Measurements from ENCODE around the gene ZNF792.
"Not testable (repeated sequence)": the region's sequence is repeated elsewhere in the genome, so short reads cannot be mapped to it uniquely, and the experiment has no call there.

Gene ZNF792

GRCh38 chr19:35008891-35009341 is 44.9 kb upstream of the ZNF792 start:
- DNase-seq (ENCODE audit: low spot score): no peak
- in situ Hi-C loops (cut with MboI; ENCODE audit: low pct_unique_long_range_greater_than_20kb, low sequenced_read_pairs, unreplicated experiment): no loop called here
- TF ChIP-seq, protein P1, sequence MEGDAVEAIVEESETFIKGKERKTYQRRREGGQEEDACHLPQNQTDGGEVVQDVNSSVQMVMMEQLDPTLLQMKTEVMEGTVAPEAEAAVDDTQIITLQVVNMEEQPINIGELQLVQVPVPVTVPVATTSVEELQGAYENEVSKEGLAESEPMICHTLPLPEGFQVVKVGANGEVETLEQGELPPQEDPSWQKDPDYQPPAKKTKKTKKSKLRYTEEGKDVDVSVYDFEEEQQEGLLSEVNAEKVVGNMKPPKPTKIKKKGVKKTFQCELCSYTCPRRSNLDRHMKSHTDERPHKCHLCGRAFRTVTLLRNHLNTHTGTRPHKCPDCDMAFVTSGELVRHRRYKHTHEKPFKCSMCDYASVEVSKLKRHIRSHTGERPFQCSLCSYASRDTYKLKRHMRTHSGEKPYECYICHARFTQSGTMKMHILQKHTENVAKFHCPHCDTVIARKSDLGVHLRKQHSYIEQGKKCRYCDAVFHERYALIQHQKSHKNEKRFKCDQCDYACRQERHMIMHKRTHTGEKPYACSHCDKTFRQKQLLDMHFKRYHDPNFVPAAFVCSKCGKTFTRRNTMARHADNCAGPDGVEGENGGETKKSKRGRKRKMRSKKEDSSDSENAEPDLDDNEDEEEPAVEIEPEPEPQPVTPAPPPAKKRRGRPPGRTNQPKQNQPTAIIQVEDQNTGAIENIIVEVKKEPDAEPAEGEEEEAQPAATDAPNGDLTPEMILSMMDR (IDR thresholded peaks at IDR 0.05; ENCODE audit: extremely low read depth, insufficient read depth, missing control alignments): no peak

DNA sequence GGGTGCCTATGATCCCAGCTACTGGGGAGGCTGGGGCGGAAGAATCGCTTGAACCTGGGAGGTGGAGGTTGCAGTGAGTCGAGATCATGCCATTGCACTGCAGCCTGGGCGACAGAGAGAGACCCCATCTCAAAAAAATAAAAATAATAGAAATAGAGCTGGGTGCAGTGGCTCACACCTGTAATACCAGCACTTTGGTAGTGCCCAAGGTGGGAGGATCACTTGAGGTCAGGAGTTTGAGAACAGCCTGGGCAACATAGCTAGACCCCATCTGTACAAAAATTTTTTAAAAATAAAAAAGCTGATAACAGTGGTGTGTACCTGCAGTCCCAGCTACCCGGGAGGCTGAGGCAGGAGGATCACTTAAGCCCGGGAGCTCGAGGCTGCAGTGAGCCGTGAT is 43.4 kb upstream of the ZNF792 start:
- DNase-seq (ENCODE audit: low spot score); in situ Hi-C loops (cut with MboI; ENCODE audit: low pct_unique_long_range_greater_than_20kb, low sequenced_read_pairs, unreplicated experiment): not testable (repeated sequence)

DNA sequence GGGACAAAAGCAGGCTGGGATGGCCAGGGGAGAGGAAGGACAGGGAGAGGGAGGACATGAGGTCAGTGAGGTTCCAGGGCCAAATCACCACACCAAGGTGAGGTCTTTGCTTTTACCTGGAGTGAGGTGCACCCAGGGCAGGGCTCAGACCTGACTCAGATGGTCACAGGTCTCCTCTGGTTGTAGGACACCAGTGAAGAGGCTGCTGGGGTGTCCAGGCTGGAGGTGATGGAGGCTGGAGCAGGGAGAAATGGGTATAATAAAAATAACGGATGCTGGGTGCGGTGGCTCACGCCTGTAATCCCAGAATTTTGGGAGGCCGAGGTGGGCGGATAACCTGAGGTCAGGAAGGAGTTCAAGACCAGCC is 43.0 kb upstream of the ZNF792 start:
- TF ChIP-seq, protein P1 (IDR thresholded peaks at IDR 0.05; ENCODE audit: extremely low read depth, insufficient read depth, missing control alignments): no peak
- in situ Hi-C loops (cut with MboI; ENCODE audit: low pct_unique_long_range_greater_than_20kb, low sequenced_read_pairs, unreplicated experiment): no loop called here
- no peak for DNase-seq (ENCODE audit: low spot score)

DNA sequence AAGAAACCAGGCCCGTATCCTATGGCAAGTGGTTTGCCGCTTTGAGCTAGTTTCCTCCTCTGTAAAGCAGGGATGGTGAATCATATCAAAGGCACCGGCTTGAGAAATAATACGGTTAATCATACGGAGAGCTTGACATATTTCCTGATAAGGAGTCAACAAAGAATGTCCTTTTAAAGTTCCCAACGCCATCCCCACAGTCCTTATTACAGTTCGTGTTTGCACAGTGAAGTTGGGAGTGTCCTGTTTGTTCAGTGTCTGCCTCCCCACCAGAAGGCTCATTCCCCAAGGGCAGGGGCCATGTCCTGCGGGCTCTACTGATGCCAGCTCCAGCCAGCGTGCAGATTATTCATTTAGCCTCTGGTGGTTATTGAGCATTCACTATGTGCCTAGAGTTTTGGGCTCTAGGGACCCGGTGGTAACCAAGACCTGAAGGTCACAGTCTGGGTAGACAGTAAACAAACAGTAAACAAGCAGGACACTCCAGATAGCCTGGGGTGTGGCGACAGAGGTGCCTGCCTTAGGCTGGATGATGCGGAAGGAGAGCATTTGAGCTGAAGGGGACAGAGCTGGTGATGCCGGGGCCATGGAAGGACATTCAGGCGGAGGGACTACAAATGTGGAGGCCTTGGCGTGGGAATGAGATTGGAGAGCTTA is 42.4 kb upstream of the ZNF792 start:
- DNase-seq (ENCODE audit: low spot score): no peak
- TF ChIP-seq, protein P1 (IDR thresholded peaks at IDR 0.05; ENCODE audit: extremely low read depth, insufficient read depth, missing control alignments): no peak
- in situ Hi-C loops (cut with MboI; ENCODE audit: low pct_unique_long_range_greater_than_20kb, low sequenced_read_pairs, unreplicated experiment): no loop called here

DNA sequence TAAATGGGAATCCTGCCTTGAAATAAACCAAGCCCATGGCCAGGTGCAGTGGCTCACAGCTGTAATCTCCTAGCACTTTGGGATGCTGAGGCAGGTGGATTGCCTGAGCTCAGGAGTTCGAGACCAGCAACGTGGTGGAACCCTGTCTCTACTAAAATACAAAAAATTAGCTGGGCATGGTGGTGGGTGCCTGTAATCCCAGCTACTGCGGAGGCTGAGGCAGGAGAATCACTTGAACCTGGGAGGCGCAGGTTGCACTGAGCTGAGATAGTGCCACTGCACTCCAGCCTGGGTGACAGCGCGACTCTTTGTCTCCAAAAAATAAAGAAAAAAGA is 41.9 kb upstream of the ZNF792 start:
- in situ Hi-C loops (cut with MboI; ENCODE audit: low pct_unique_long_range_greater_than_20kb, low sequenced_read_pairs, unreplicated experiment); DNase-seq (ENCODE audit: low spot score): not testable (repeated sequence)

DNA sequence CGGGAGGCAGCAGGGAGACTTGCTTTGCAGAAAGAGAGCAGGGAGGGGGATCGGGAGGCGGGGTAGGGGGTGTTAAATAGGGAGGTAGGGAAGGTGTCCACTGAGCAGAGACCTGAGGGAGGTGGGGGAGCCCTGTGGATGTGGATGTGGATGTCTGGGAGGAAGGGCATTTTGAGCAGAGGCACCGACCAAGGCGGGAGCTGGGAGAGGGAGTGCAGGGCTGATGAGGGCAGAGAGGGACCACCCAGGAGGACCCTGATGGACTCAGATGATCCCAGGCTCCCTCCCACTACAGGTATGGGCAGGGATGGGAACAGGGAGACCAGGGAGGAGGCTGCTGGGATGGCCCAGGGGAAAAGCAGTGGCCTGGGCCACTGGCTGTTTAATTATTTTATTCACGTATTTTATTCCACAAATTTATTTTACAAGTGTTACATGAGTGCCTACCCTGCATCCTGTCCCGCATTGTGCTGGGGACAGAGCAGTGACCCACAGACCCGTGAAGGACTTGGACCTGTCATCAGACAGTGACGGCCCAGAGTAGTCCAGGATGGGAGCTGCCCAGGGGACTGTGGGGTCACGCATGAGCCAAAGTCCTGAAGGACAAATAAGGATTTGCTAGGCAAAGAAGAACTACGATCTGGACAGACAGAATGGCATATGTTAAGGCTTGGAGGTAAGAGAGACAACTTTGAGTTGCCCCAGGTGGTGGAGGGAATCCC is 41.4 kb upstream of the ZNF792 start:
- in situ Hi-C loops (cut with MboI; ENCODE audit: low pct_unique_long_range_greater_than_20kb, low sequenced_read_pairs, unreplicated experiment): no loop called here
- TF ChIP-seq, protein P1 (IDR thresholded peaks at IDR 0.05; ENCODE audit: extremely low read depth, insufficient read depth, missing control alignments): no peak
- DNase-seq (ENCODE audit: low spot score): no peak

GRCh38 chr19:35004517-35005255 is 40.7 kb upstream of the ZNF792 start:
- TF ChIP-seq, protein P1 (IDR thresholded peaks at IDR 0.05; ENCODE audit: extremely low read depth, insufficient read depth, missing control alignments): no peak
- in situ Hi-C loops (cut with MboI; ENCODE audit: low pct_unique_long_range_greater_than_20kb, low sequenced_read_pairs, unreplicated experiment): no loop called here
- no peak for DNase-seq (ENCODE audit: low spot score)

All from GM13977 (cell line).